PC-3 (cell line): Measurements from ENCODE around the gene BMP4. TPM values are rescaled to one million over a fixed set of nuclear protein-coding genes. Genes with fewer than 3 reads are reported as not detected.
A peak's percentile ranks its signal among the peaks of the same experiment; 100 is the strongest.

Source experiments
- ATAC-seq: fragments of 200-7000 bp; cut with Tn5 transposase; 2 replicates; pipeline ENCODE4 v1.9.1; 2020; ENCODE audit warnings: mild to moderate bottlenecking, moderate library complexity
- BruUV-seq: library from RNA; stranded (reverse); fragments of 400-500 nt; replicated peaks from 2 replicates; lab custom pipeline; 2021; lab: Mats Ljungman, UMichigan
- CTCF ChIA-PET: fragments of 300-600 bp; sonication (Branson Sonifier 250); formaldehyde crosslinking; loops from one replicate; lab custom pipeline; 2022; ENCODE audit warnings: antibody characterized with exemption; lab: Charles Lee
- POLR2A ChIA-PET: fragments of 300-600 bp; sonication (Branson Sonifier 250); formaldehyde crosslinking; loops from one replicate; lab custom pipeline; 2022; ENCODE audit warnings: antibody characterized with exemption; ENCODE audit not compliant: unreplicated experiment; lab: Charles Lee
- DNase-seq: peaks from one replicate; pipeline ENCODE4 v3.0.0-alpha.2; 2015
- H2AFZ ChIP-seq: fragments of 300-600 bp; sonication (generic); 2 replicates; pipeline ENCODE4 v1.6.0; 2016; ENCODE audit warnings: antibody characterized with exemption, low read length
- H3F3A ChIP-seq: fragments of 300-600 bp; sonication (generic); one replicate; pipeline ENCODE4 v1.6.0; 2017; ENCODE audit warnings: antibody characterized with exemption, low read length, control low read depth, mild to moderate bottlenecking; ENCODE audit not compliant: unreplicated experiment
- H3K27ac ChIP-seq: fragments of 300-600 bp; sonication (generic); 2 replicates; pipeline ENCODE4 v1.5.1; 2016; ENCODE audit warnings: mild to moderate bottlenecking, low read length
- H3K27me3 ChIP-seq: fragments of 300-600 bp; sonication (generic); 2 replicates; pipeline ENCODE4 v1.6.1; 2016; ENCODE audit warnings: low read length, mixed read lengths
- H3K36me3 ChIP-seq: fragments of 300-600 bp; sonication (generic); 2 replicates; pipeline ENCODE4 v1.6.1; 2016; ENCODE audit warnings: low read depth, mixed run types, low read length, mixed read lengths
- H3K4me1 ChIP-seq: fragments of 300-600 bp; sonication (generic); 2 replicates; pipeline ENCODE4 v1.5.1; 2016; ENCODE audit warnings: low read length; ENCODE audit not compliant: insufficient read depth
- H3K4me2 ChIP-seq: fragments of 300-600 bp; sonication (generic); 2 replicates; pipeline ENCODE4 v1.6.0; 2016; ENCODE audit warnings: low read length
- H3K4me3 ChIP-seq: fragments of 300-600 bp; sonication (generic); 2 replicates; pipeline ENCODE4 v1.5.1; 2016; ENCODE audit warnings: mild to moderate bottlenecking, low read length, mixed read lengths
- H3K79me2 ChIP-seq: fragments of 300-600 bp; sonication (generic); 2 replicates; pipeline ENCODE4 v1.6.1; 2017; ENCODE audit warnings: low read length, mixed read lengths
- H3K9ac ChIP-seq: fragments of 300-600 bp; sonication (generic); 2 replicates; pipeline ENCODE4 v1.6.0; 2016; ENCODE audit warnings: mild to moderate bottlenecking, low read length
- H3K9me2 ChIP-seq: fragments of 300-600 bp; sonication (generic); replicated peaks from 2 replicates; pipeline ENCODE4 v1.6.1; 2016; ENCODE audit warnings: mixed run types, low read length, mixed read lengths
- H3K9me3 ChIP-seq: fragments of 300-600 bp; sonication (generic); 2 replicates; pipeline ENCODE4 v1.6.1; 2016; ENCODE audit warnings: low read length, mixed read lengths
- H4K20me1 ChIP-seq: fragments of 300-600 bp; sonication (generic); 2 replicates; pipeline ENCODE4 v1.6.1; 2016; ENCODE audit warnings: low read length, mixed read lengths
- CTCF ChIP-seq: fragments of 300-600 bp; sonication (generic); conservative IDR thresholded peaks from 2 replicates; pipeline ENCODE4 v1.5.1; 2017; ENCODE audit warnings: antibody characterized with exemption, low read depth, mild to moderate bottlenecking, low read length
- EZH2 ChIP-seq: fragments of 300-600 bp; sonication (generic); IDR thresholded peaks from one replicate; pipeline ENCODE4 v1.6.1; 2017; ENCODE audit warnings: antibody characterized with exemption, mild to moderate bottlenecking, low read length; ENCODE audit not compliant: unreplicated experiment
- EZH2phosphoT487 ChIP-seq: fragments of 300-600 bp; sonication (generic); IDR thresholded peaks from 2 replicates; pipeline ENCODE4 v1.6.1; 2018; ENCODE audit warnings: mild to moderate bottlenecking, antibody characterized with exemption, low read length, borderline replicate concordance
- intact Hi-C: fragments of 100-400 bp; cut with micrococcal nuclease; formaldehyde crosslinking; loops from 2 replicates; pipeline ENCODE4 v1.9.0; 2023
- total RNA-seq: library from RNA; depleted of rRNA; stranded (reverse); fragments of >200 nt; gene quantifications from 2 replicates; pipeline ENCODE4 v1.2.3, GENCODE V29; 2014

The BMP4 gene
- total RNA-seq, 1 experiment from 2014 or later = 8.7 TPM

GRCh38 chr14:53958628-53959027 is 2.0 kb upstream of the BMP4 start:
- Histone ChIP-seq H3K79me2 (no peaks in the 10 kb centered on the region), H3F3A (no peaks in the 10 kb centered on the region), H3K4me1 (peaks cover 9% of the 10 kb centered on the region; the same call in 1 of the 2 replicates), H3K9ac (no peak overlapping the region), H3K4me2 (no peak overlapping the region), H3K4me3 (no peak overlapping the region), H3K27me3 (no peaks in the 10 kb centered on the region), H3K27ac (no peak overlapping the region), H3K36me3 (no peaks in the 10 kb centered on the region), H3K9me2 (no peaks in the 10 kb centered on the region), H4K20me1 (no peaks in the 10 kb centered on the region), H3K9me3 (no peaks in the 10 kb centered on the region), H2AFZ (no peak overlapping the region)
- TF ChIP-seq EZH2 (no peak), CTCF (no peak), EZH2phosphoT487 (no peak)
- DNase-seq = no peak
- no TSS peak for BruUV-seq
- no peak for ATAC-seq
- POLR2A ChIA-PET = no interaction called here
- CTCF ChIA-PET = no interaction called here
- intact Hi-C loops = loop anchor here (1.0 to 10.0 kb wide), 2 partner anchors 211 to 524 kb away; no protein-coding TSS in a partner anchor

DNA sequence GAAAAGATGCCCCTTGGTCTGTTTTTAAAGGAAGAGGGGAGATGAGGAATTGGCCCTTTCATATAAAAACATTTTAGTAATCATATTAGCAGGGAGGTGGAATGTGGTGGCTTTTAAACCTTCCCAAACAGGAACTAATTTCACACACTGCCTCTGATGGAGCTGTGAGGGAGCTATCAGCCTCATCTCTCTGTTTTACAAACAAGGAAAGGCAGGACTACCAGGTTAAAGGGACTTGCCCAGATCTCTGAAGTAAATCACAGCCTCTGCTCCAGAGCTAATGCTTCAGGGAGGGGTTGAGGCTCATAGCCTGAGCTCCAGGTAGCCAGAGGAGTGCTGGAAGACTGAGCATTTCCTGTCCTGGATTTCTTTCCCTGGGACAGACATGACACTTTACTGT is 1.1 kb upstream of the BMP4 start:
- no peak overlapping the region for H3K4me3 ChIP-seq
- ChIA-PET CTCF (interaction anchor here (1.5 kb wide), 1 partner anchor 391 kb away, joined by 6 read pairs; no protein-coding TSS in a partner anchor), POLR2A (interaction anchor here (0.5 to 0.6 kb wide), 2 partner anchors 158 to 388 kb away, joined by 3 to 10 read pairs; no protein-coding TSS in a partner anchor)
- 0 out of 2 replicates have a peak, but pooled peaks cover 4% of the 10 kb centered on the region for H3K4me1 ChIP-seq
- ATAC-seq (no peak), DNase-seq (no peak)
- TF ChIP-seq EZH2 (no peak), CTCF (no peak), EZH2phosphoT487 (no peak)
- no peak overlapping the region for H2AFZ ChIP-seq
- no peaks in the 10 kb centered on the region for H3K36me3 ChIP-seq
- no peaks in the 10 kb centered on the region for H3K27me3 ChIP-seq
- H3K27ac ChIP-seq = no peak overlapping the region
- intact Hi-C loops = loop anchor here (1.0 to 10.0 kb wide), 2 partner anchors 212 to 523 kb away; no protein-coding TSS in a partner anchor
- no peaks in the 10 kb centered on the region for H3K9me2 ChIP-seq
- H3K9me3 ChIP-seq = no peaks in the 10 kb centered on the region
- peaks cover 2% of the 10 kb centered on the region for H3K79me2 ChIP-seq
- no peaks in the 10 kb centered on the region for H3F3A ChIP-seq
- H3K9ac ChIP-seq = no peak overlapping the region
- H3K4me2 ChIP-seq = no peak overlapping the region
- no TSS peak for BruUV-seq
- H4K20me1 ChIP-seq = no peaks in the 10 kb centered on the region

DNA sequence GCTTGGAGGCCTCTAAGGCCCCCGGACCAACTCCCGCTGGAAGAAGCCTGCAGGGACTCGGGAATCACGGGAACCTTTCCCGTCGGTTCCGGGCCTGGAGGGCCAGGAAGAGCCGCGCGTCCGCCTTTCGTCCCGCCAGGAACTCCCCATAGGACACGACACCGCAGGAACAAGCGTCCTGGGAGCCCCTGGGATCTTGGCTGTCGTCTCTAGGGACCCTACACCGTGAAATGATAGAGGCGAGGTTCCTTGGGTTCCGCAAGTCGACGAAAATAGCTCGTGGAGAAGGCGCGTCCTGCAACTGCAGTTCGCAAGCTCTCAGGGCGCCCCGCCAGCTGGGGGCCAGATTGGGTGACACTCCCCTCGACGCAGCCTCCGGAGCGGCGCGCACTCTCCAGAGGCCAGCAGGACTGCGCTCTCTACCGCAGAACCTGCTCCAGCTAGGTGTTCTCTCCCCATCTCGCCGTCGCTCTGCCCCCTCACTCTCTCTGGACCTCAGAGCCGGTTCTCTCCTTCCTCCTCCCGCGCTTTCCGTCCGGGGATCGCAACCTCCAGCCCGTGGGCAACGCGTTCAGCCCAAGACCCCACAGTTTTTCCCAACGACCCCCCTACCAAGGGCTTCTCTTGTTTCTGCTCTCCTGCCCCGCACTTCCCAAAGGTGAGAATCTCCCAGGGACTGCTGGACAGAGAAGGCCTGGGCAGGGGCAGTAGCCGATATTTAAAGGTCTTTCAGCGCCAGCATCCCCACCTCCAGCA is 776 bp downstream of the BMP4 start:
- Histone ChIP-seq H3F3A (no peaks in the 10 kb centered on the region), H3K4me2 (peak overlapping the region; percentile 91), H3K79me2 (peaks cover 21% of the 10 kb centered on the region), H3K4me1 (0 out of 2 replicates have a peak, but pooled peaks cover 4% of the 10 kb centered on the region), H2AFZ (peak overlapping the region; percentile 90), H3K4me3 (peak overlapping the region; percentile 91), H3K9me3 (no peaks in the 10 kb centered on the region), H3K9ac (no peak overlapping the region), H3K27ac (no peak overlapping the region), H3K36me3 (no peaks in the 10 kb centered on the region), H3K27me3 (no peaks in the 10 kb centered on the region), H4K20me1 (no peaks in the 10 kb centered on the region), H3K9me2 (no peaks in the 10 kb centered on the region)
- DNase-seq (no peak), ATAC-seq (no peak)
- BruUV-seq = no TSS peak
- ChIA-PET POLR2A (interaction anchor here (0.6 to 0.7 kb wide), 2 partner anchors 9 to 150 kb away, joined by 3 read pairs; no protein-coding TSS in a partner anchor), CTCF (no interaction called here)
- intact Hi-C loops = loop anchor here (10.0 kb wide), 1 partner anchor 521 kb away; no protein-coding TSS in a partner anchor
- TF ChIP-seq CTCF = no peak
- no peak for TF ChIP-seq EZH2
- no peak for TF ChIP-seq EZH2phosphoT487
